SHP77 (cell line): Measurements from ENCODE around the gene IFI35.
"Not testable (repeated sequence)": the region's sequence is repeated elsewhere in the genome, so short reads cannot be mapped to it uniquely, and the experiment has no call there.

Experiments
- DNase-seq, 2 experiments: peaks; one replicate each; lab custom pipeline; 2025; lab: John Stamatoyannopoulos, UW

Gene IFI35

DNA sequence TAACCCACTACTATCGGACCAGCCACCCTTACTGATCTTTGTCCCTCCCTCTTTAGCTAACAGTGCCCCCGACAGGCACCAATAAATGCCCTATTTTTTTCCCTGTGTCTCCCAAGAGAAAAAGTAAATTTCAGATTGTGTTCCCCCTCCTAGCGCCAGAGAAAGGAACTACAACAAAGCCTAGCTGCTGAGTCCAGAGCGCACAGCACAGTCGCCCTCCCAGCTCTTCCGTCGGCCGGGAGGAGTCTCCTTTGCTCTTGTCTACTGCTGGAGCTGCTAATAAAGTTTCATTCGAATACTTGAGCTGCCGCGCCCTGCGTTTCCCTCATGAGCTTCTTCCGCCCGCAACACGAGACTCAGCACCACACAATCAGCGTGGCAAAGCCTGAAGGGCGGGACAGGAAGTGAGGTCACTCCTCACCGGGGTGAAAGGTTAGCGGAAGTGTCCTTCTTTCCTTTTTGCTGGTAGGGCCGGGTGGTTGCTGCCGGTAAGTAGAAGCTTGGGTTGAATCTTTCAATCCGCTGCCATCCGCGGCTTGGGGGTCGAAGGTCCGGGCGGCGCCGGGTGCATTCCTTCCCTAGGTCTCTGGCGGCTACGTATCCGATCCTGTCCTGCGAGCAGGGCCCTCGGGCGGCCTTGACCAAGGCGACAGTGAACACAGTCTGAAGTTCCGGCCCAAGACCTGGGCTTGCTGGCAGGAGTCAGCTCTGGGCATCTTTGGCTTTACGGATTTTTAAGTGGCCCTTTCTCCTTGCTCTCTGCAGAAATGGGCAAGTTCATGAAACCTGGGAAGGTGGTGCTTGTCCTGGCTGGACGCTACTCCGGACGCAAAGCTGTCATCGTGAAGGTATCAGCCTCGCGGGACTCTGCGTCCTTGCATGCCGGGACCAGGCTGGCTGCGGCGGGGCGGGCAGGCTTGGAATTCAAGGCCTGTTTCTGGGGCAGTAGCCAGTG, 8.3 kb upstream of the IFI35 start, which contains the start of gene RPL27:
TSS of gene RPL27 (plus strand) at position 436 of the 955 bp plus-strand sequence. CDS start at position 768, 332 bp downstream.
- DNase-seq: peak; percentile 99

DNA sequence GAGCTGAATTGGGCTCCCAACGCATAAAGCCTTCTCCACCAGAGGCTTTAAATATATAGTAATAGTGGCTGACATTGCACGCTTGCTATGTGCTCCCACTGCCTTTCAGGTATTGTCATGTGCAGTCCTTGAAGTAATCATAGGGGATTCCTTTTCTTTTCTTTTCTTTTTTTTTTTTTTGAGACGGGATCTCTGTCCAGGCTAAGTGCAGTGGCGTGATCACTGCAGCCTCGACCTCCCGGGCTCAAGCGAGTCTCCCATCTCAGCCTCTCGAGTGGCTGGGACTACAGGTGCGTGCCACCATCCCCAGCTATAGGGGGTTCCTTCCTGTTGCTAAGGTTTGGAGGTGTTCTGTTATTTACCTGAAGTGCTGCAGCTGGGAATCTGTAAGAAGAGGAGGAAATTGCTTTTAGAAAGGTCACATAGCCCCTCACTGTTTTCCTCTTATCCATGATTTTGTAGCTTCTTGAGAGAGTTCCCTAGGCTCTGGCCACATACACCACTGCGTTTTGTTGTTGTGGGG, 7.5 kb upstream of the IFI35 start:
- no peak for DNase-seq

GRCh38 chr17:43000894-43001293, 5.7 kb upstream of the IFI35 start:
- not testable (repeated sequence) for DNase-seq

DNA sequence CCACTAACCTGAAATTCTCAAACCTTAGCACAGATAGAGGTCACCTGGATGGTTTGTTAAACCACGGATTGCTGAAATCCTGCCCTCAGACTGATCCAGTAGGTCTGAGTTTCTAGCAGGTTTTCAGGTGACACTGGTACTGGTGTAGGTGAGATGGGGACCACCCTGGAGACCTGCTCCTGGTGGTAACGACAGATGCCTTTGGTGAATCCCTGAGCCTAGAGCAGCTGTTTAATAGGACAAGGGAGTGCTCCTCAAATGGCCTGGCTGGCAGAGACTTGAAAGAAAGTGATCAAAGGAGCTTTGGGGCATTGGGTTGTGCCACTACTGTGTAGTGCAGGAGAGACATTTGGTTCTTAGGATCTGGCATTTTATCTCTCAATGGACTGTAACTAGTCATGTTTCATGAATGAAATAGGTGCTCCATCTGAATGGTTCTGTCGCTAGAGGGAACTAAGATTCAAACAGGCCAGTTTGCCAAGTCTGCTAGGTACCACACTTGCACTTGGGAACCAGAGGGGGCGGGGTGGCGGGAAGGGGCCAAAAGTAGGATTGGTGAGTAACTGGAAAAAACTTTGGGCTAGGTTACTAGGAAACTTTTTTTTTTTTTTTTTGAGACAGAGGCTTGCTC, 2.9 kb upstream of the IFI35 start:
- no peak for DNase-seq

DNA sequence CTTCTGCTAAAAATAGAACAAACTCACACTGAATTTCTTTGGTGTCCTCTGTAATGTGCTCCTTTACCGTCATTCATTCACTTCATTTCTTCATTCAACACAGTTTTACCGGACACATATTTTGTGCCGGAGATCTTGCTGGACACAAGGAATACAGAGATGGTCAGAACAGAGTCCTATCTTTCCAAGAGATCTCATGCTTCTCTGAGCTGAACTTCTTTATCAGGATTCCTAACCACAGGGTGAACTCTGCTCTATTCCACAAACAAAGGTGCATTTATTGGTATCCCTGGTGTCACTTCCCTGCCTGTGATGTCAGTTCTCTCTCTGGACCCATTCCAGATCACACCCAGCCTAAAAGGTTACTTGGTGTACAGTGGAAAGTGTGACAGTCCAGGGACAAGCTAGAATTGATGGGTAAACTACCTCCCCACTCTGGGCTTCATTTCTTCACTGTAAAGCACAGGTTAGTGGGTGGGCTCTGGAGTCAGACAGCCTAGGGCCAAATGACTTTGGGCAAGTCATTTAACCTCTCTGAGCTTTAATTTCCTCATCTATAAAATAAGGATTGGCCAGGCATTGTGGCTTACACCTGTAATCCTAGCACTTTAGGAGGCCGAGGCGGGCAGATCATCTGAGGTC, 4.2 kb downstream of the IFI35 start:
- no peak for DNase-seq

DNA sequence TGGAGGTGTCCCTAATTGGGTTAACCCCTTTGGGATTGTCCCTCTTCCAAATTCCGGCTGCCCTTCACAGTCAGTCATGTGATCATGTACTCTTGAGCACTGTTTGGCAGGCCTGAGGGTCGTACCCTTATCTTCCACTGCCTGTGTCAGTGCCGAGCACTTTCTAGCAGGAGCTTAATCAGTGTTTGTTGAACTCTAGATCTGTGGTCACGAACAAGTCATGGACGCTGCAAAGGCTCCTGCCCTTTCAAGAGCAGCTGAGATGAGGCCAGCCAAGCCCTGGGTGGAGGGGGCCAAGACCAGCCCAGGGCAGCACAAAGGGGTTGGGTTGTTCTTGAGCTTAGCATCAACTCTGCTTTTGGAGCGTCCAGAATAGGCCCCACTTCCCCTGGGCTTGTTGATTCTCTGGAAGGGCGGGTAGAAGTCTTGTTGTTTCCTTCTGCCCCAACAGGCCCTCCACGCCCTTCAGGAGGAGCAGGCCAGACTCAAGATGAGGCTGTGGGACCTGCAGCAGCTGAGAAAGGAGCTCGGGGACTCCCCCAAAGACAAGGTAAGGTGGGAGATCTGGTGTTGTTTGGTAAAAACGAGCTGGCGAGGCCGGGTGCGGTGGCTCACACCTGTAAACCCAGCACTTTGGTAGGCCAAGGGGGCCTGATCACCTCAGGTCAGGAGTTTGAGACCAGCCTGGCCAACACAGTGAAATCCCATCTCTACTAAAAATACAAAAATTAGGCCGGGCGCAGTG, 5.3 kb downstream of the IFI35 start:
- no peak for DNase-seq

DNA sequence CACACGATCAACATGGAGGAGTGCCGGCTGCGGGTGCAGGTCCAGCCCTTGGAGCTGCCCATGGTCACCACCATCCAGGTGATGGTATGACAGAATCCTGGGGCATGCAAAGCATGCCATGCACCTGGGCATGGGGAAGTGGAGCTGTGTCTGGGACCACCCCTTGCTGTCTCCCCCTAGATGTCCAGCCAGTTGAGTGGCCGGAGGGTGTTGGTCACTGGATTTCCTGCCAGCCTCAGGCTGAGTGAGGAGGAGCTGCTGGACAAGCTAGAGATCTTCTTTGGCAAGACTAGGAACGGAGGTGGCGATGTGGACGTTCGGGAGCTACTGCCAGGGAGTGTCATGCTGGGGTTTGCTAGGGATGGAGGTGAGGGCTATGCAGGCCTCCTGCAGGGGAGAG, 6.7 kb downstream of the IFI35 start:
- no peak for DNase-seq

- no peak for DNase-seq
Measured at GRCh38 chr17:43014020-43014648, 7.5 kb downstream of the IFI35 start.

- no peak for DNase-seq
Measured at GRCh38 chr17:43014649-43015542, 8.3 kb downstream of the IFI35 start.

DNA sequence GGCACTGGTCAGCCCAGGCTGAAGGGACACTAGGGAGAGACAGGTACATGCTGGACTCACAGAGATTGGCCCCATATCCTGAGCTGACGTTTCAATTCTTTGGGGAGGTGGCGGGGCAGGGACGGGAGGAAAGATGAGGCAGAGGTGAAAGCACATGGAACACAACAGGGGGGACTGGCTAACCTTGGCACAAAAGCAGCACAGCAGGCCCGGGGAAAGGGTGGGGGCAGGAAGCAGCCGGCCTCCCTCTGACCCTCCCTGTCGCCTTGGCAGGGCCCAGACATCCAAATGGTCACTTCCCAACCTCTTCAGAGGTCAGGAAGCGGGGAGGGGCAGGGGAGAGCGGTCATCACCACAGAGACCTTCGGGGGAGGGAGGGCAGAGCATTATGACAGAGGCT, 9.0 kb downstream of the IFI35 start:
- no peak for DNase-seq

DNA sequence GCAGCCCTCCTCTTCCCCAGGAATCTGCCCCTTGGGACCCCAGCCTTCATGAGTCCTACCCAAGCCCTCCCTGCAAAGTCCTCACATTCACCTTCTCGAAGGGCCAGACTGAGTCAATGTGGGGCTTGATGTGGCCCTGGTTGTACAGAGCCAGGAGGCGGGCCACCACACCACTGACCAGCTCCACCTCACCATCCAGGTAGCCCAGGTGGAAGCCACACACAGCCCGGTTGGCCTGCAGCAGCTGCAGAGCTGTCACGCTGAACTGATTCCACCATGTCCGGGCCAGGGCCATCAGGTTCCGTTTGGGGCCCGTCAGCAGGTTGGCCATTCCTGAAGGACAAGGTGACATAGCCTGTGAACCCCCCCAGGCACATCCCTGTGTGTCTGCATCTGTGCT, 9.6 kb downstream of the IFI35 start:
- no peak for DNase-seq

- no peak for DNase-seq
Measured at GRCh38 chr17:43018008-43018853, 11.6 kb downstream of the IFI35 start.

- no peak for DNase-seq
Measured at GRCh38 chr17:43018932-43019331, 12.3 kb downstream of the IFI35 start.

- no peak for DNase-seq
Measured at GRCh38 chr17:43019418-43019817, 12.8 kb downstream of the IFI35 start.

GRCh38 chr17:43020030-43020621, 13.5 kb downstream of the IFI35 start:
- DNase-seq: no peak

DNA sequence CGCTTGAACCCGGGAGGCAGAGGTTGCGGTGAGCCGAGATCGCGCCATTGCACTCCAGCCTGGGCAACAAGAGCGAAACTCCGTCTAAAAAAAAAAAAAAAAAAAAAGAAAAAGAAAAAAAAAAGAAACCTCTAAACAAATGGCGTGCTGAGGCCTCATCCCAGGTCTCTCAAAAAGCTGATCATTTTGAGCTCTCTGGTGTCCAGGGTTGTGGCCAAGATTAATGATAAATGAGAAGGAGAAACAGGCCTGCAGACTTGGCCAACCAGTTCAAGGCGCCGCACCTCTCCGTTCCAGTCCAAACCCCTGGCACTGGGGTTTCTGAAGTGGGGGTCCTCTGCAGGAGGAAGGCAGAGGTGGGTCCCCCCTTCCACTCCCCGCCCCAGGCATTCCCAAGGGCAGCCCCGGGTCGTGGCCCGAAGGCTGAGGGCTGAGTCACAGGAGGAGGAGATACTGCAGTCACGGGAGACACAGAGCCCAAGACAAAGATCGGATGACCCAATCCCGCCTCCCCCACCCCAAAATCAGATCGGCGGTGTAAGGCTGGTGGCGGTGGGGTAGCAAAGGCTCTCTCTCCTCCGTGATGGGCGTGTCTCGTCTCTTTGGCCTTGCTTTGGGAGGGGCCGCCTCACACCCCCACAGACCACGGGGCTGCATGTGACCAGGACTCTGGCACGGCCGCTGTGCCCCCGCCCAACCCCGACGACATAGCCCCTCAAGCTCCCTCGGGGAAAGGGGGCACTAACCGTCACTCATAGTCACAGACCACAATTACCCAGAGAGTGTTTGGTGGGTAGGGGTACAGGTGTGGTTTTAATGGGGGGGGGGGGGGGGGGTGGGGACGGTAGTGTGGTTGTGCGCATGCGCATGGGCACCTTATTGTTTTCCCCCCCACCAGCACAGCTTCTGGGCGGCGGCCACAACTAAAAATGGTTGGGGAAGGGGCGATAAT, 14.5 kb downstream of the IFI35 start:
- peak in 1 of 2 experiments; percentile 15 for DNase-seq

DNA sequence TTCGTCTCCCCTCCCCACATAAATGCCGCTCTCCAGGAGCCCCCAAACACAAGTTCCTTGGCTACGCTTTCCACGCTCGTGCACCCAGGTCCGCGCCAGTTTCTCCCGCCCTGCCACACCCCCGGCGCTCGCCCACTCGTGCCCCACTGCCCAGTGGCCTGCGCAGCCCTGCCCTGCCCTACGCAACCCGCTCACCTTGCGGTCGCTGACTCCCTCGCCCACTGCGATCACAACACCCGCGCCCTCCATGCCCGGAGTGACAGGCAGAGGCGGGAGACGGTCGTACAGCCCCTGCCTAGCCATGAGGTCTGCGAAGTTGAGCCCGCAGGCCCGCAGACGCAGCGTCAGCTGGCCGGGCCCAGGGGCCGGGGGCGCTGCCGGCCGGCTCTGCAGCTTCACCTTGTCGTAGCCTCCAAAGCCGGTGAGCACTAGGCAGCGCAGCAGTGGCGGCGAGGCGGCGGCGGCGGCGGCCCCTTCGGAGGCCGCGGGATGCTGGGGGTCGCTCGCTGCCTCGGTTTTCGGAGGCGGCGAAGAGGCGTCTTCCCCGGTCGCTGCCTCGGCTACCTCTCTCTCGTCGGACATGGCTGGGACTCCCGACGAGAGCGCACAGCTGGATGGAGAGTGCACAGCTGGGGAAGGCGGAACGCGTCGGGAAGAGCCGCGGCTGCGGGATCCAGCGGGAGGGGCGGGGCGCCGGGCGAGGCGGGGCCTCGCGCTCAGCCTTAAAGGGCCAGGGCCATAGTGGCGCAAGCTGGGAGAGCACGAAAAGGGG, 15.3 kb downstream of the IFI35 start, which contains the start of gene VAT1:
TSS of gene VAT1 (minus strand) at position 645 of the 772 bp plus-strand sequence. CDS start at position 582, 63 bp downstream.
- DNase-seq: peak; percentile 62 to 67
